BLaER1 (cell line): ENCODE measurements around the gene PRSS56.
A peak's percentile ranks its signal among the peaks of the same experiment; 100 is the strongest.

ENCODE experiments used
- H3K27ac ChIP-seq: shearing (Covaris generic); formaldehyde crosslinking; 2 replicates; pipeline ENCODE4 v1.8.1; 2022
- H3K27me3 ChIP-seq: shearing (Covaris generic); formaldehyde crosslinking; 2 replicates; pipeline ENCODE4 v1.8.1; 2022
- H3K36me3 ChIP-seq: shearing (Covaris generic); formaldehyde crosslinking; 2 replicates; pipeline ENCODE4 v1.8.1; 2022
- H3K4me1 ChIP-seq: shearing (Covaris generic); formaldehyde crosslinking; 2 replicates; pipeline ENCODE4 v1.8.1; 2022
- H3K4me2 ChIP-seq: shearing (Covaris generic); formaldehyde crosslinking; 2 replicates; pipeline ENCODE4 v1.8.1; 2022
- H3K4me3 ChIP-seq: shearing (Covaris generic); formaldehyde crosslinking; 2 replicates; pipeline ENCODE4 v1.8.1; 2022
- H3K9ac ChIP-seq: shearing (Covaris generic); formaldehyde crosslinking; 2 replicates; pipeline ENCODE4 v1.8.1; 2022
- H3K9me3 ChIP-seq: shearing (Covaris generic); formaldehyde crosslinking; 2 replicates; pipeline ENCODE4 v1.8.1; 2022
- H4K20me1 ChIP-seq: shearing (Covaris generic); formaldehyde crosslinking; 2 replicates; pipeline ENCODE4 v1.8.1; 2022
- Cebpa-rat ChIP-seq: shearing (Covaris generic); IDR thresholded peaks from 2 replicates; pipeline ENCODE4 v1.8.1; 2022

The PRSS56 gene

DNA sequence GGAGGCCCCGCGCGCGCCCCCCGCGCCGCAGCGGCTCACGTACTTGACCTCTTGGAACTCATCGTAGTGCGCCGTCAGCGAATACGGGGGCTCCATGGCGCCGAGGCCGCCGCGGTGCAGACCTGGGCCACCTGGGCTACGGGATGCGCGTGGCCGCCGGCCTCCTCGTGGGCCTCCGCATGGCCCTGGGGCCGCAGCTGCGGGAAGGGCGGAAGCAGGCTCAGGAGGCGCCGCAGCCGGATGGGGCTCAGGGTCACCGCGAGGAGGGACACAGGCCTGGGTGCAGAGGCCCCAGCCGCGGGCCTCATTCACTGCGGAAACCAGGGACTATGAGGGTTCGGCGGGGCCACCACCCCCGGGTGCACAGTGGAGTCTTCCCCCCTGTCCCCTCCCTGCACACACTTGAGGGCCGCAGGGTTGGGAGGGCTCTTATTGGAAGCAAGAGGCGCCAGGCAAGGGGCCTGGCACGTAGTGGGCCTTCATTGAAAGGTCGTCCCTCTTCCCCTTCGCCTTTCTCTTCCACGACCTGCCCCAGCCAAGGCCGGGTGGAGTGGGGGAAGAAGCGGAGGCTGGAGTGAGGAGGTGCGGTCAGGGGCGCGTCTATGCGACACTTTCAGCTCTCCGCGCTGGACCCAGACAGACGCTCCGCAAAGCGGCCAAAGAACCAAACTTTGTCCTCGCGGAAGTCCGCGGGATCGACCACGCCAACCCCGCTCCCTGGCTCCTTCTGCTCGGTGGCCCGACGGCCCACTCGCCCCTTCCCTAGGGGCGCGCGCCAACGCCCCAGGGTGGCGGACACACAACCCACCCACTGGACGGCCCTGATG lies 33.4 kb upstream of the PRSS56 start:
- TF ChIP-seq Cebpa-rat = no peak
- Histone ChIP-seq H3K9ac (no peak overlapping the region), H3K27me3 (peaks cover 72% of the 10 kb centered on the region), H3K4me2 (peak overlapping the region; percentile 91), H3K27ac (no peak overlapping the region), H3K4me3 (peak overlapping the region; percentile 69), H3K36me3 (no peaks in the 10 kb centered on the region), H3K9me3 (peaks cover 9% of the 10 kb centered on the region; the same call in 1 of the 2 replicates), H4K20me1 (peaks cover 59% of the 10 kb centered on the region), H3K4me1 (peaks cover 26% of the 10 kb centered on the region)

DNA sequence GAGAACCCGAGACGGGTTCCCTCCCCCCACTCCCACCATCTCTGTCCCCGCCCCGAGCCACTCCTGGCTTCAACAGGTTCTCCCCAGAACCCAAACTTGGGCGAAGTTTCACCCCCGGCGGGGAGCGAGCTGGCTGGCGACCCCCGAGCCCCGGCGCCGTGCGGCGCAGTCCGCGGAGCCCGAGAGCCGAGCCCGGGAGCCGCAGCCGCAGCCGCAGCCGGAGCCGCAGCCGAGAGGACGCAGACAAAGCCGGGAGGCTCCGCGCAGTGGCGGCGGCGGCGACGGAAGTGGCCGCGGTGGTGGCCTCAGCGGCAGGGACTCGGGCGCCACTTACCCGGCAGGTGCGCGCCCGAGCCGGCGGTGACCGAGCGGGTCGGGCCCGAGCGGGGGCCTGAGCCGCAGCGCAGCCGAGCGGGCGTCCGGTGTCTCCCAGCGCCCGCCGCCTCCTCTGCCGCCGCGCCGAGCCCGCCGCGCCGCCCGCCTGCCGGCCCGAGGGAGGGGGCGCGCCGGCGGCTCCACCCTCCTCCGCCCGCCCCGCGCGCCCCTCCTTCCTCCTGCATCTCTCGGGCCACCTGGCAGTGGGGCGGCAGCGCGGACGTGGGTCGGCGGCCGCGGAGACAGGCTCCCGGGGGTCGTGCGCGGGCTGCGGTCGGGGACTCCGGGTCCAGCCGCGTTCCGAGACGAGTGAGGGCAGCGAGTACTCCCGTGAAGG lies 32.6 kb upstream of the PRSS56 start, which contains the start of gene ECEL1:
Gene ECEL1, minus strand, starts transcription at position 450 of the 712 bp plus-strand sequence. CDS start 1,181 bp downstream, outside the sequence.
- Histone ChIP-seq H3K36me3 (no peaks in the 10 kb centered on the region), H3K9me3 (peaks cover 9% of the 10 kb centered on the region; the same call in 1 of the 2 replicates), H3K27ac (no peak within 1 kb of the TSS), H3K4me3 (peak within 1 kb of the TSS; percentile 69), H3K27me3 (peaks cover 72% of the 10 kb centered on the region), H4K20me1 (peaks cover 59% of the 10 kb centered on the region), H3K9ac (0 out of 2 replicates have a peak within 1 kb of the TSS, but pooled peaks have one; percentile 29), H3K4me1 (peaks cover 26% of the 10 kb centered on the region), H3K4me2 (peak within 1 kb of the TSS; percentile 91)
- TF ChIP-seq Cebpa-rat = no peak

DNA sequence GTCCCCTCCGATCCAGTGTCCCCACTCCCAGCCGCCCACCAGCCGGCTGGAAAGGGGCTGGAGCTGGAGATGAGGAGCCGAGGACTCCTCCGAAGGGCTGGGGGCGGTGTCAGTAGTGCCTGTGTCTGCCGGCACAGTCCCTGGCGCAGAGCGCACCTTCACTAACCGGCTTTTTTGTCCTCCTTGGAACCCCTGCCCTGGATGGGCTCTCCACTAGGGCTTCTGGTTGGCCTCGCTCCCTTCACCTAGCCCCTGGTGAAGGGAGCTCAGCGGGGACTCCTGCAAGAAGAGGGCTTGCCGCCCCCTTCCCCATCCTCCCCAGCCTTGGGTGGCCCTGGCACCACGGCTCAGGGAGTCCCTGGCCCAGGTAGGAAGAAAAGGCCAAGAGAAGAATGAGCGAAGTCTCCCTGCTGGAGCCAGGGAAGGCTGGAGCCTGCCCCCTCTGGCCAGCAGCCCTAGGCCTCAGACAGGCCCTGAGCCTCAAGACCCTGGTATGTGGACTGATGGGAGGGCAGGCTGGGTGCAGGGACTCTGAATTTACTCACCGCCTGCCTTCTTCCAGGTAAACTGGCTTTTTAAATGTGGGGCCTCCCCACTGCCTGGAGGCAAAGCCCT lies 32.0 kb upstream of the PRSS56 start:
- Histone ChIP-seq H3K4me3 (peak overlapping the region; percentile 69), H3K4me2 (peak overlapping the region; percentile 91), H3K27me3 (peaks cover 72% of the 10 kb centered on the region), H3K4me1 (peaks cover 26% of the 10 kb centered on the region), H3K9ac (no peak overlapping the region), H4K20me1 (peaks cover 59% of the 10 kb centered on the region), H3K9me3 (peaks cover 9% of the 10 kb centered on the region; the same call in 1 of the 2 replicates), H3K36me3 (no peaks in the 10 kb centered on the region), H3K27ac (no peak overlapping the region)
- no peak for TF ChIP-seq Cebpa-rat

DNA sequence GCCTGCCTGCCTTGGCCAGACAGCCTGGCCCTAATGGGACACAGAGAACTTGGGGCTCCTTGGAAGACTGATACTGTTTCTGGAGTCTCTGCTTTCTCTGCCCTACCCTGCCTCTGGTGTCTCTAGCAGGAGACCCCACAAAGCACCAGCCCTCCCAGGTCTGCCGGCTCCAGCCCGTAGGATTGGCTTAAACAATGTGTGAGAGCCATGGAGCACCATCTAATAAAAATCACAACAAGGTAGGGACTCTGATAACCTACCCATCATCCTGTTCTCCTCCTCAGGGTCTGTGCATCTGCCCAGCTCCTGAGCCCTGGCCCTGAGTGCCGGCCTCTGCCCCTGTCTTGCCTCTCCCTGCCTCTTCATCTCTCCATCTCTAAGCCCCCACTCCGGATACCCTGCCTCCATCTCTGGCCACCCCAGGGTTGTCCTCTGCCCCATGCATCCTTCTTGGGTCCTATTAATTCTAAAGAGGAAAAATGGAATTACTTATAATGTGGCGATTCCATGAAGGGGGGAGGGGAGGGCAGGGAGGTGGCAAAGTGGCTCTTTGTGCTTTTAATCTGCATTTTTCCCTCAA lies 31.4 kb upstream of the PRSS56 start:
- H4K20me1 ChIP-seq = peaks cover 56% of the 10 kb centered on the region
- peaks cover 26% of the 10 kb centered on the region for H3K4me1 ChIP-seq
- peaks cover 66% of the 10 kb centered on the region for H3K27me3 ChIP-seq
- no peak for TF ChIP-seq Cebpa-rat
- no peaks in the 10 kb centered on the region for H3K36me3 ChIP-seq
- no peak overlapping the region for H3K27ac ChIP-seq
- H3K4me3 ChIP-seq = no peak overlapping the region
- H3K9me3 ChIP-seq = peaks cover 9% of the 10 kb centered on the region; the same call in 1 of the 2 replicates
- no peak overlapping the region for H3K4me2 ChIP-seq
- H3K9ac ChIP-seq = no peak overlapping the region

DNA sequence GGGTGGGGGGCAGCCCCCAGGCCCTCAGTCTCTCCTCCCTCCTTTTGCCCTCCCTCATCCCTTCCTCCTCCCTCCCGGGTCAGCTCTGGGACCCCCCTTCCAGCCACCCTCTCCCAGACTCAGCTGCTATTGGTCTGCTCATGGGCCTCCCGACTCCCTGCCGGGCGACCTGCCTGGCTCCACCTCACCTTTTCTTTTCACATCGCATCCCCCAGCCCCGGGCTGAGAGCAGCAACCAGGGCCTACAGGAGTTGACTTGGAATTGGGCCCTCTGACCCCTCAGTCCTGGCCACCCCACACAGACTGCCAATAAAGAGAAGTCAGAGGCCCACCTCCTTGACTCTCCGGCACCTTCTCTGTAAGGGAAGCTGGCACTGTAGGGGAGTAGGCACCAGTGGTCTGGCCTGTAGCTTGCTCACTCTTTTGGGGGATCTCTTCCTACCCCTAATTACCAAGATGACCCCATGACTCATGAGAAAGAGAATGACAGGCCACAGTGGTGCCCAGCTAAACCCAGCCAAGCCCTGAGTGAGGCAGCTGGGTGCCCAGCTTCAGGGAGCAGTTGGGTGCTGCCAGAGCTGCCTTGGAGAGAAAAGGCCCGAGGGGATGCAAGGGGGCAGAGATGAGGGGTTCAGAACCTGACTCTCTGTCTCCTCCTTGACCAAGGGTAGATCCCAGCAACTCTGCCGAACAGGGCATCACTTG lies 30.5 kb upstream of the PRSS56 start:
- Histone ChIP-seq H4K20me1 (peaks cover 47% of the 10 kb centered on the region), H3K9ac (no peak overlapping the region), H3K4me2 (no peak overlapping the region), H3K27ac (no peak overlapping the region), H3K9me3 (peaks cover 9% of the 10 kb centered on the region; the same call in 1 of the 2 replicates), H3K4me3 (no peak overlapping the region), H3K36me3 (no peaks in the 10 kb centered on the region), H3K27me3 (peaks cover 57% of the 10 kb centered on the region), H3K4me1 (peaks cover 26% of the 10 kb centered on the region)
- TF ChIP-seq Cebpa-rat = no peak

DNA sequence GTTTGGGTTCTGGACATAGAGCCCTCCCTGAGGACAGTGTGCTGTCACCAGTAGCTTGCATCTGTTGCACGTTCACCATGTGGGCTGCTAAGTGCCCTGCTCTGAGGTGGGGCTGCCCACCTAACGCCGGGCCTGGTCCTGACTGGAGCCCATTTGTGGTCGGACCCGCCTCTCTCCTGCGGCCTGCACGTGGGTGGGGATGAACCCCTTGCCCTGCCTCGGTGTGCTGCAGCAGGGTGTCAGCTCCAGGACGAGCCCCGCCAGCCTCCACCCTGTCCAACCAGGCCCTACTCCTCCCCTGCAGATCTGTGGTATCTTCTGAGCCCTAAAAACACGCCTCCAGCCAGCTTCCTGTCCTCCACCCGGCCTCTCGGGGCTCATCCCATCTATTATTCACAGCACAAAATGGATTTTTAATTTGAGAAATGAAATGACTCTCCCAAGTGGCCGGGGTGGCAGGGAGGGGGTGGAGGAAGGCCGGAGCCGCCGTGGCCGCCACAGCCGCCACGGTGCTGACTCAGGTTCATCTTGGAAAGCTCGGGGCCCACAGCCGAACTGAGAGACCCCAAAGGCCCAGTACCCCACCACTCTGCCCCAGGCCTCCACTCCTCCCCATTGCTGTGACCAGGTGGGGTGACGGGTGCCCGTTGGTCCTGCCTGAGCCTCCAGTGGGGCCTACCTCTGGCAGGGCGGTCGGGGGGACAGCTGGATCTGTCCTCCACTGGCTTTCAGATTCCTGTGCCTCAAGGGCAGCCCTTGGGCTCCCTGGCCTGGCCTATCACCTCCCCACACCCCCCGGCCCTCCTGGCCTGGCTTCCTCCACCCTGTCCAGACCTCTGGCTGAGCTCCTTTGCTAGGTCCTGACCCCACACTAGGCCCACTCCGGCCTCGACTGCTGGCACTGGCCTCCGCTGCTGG lies 29.7 kb upstream of the PRSS56 start:
- Histone ChIP-seq H3K9ac (no peak overlapping the region), H3K4me1 (peaks cover 22% of the 10 kb centered on the region), H3K27ac (no peak overlapping the region), H3K9me3 (peaks cover 9% of the 10 kb centered on the region; the same call in 1 of the 2 replicates), H3K36me3 (no peaks in the 10 kb centered on the region), H3K4me2 (no peak overlapping the region), H3K27me3 (peaks cover 49% of the 10 kb centered on the region), H4K20me1 (peaks cover 39% of the 10 kb centered on the region), H3K4me3 (no peak overlapping the region)
- TF ChIP-seq Cebpa-rat = no peak

GRCh38 chr2:232491139-232491780 lies 28.9 kb upstream of the PRSS56 start:
- Histone ChIP-seq H3K4me3 (no peak overlapping the region), H3K36me3 (no peaks in the 10 kb centered on the region), H3K9me3 (peaks cover 3% of the 10 kb centered on the region; the same call in 1 of the 2 replicates), H3K9ac (no peak overlapping the region), H3K27me3 (peaks cover 41% of the 10 kb centered on the region), H3K4me2 (no peak overlapping the region), H4K20me1 (peaks cover 31% of the 10 kb centered on the region), H3K27ac (no peak overlapping the region), H3K4me1 (peaks cover 16% of the 10 kb centered on the region)
- TF ChIP-seq Cebpa-rat = no peak

DNA sequence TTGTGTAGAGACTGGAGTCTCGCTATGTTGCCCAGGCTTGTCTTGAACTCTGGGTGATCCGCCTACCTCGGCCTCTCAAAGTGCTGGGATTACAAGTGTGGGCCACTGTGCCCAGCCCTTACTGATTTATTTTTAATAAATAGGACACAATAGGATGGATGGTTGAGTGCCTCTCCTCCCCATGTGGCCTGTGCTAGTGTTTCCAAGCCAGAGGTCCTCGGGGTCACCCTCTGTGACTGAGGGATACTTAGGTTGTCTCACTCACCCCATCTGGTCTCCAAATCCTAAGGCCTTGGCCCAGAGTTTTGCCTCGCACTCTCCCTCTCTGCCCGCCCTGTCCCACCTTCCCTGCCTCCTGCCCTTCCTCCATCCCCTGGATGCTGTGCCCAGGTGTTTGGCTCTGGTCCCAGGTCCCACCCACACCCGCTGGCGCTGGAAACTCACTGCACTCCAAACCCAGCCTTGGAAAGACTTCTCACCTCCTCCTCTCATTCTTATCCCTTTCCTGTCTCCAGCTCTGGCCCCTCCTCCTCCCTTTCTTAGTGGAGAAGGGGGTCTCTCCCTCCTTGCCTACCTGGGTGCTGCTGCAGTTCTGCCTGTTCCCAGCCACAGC lies 27.8 kb upstream of the PRSS56 start:
- peaks cover 20% of the 10 kb centered on the region for H4K20me1 ChIP-seq
- no peak overlapping the region for H3K9ac ChIP-seq
- H3K4me3 ChIP-seq = no peak overlapping the region
- no peak overlapping the region for H3K27ac ChIP-seq
- TF ChIP-seq Cebpa-rat = no peak
- peaks cover 30% of the 10 kb centered on the region for H3K27me3 ChIP-seq
- peaks cover 7% of the 10 kb centered on the region for H3K4me1 ChIP-seq
- no peak overlapping the region for H3K4me2 ChIP-seq
- no peaks in the 10 kb centered on the region for H3K36me3 ChIP-seq
- no peaks in the 10 kb centered on the region for H3K9me3 ChIP-seq
